ENCODE results near the gene NCOR1. TPM values are rescaled to one million over a fixed set of nuclear protein-coding genes. Genes with fewer than 3 reads are reported as not detected.
"Not testable (repeated sequence)": the region's sequence is repeated elsewhere in the genome, so short reads cannot be mapped to it uniquely, and the experiment has no call there.

The NCOR1 gene
- total and polyA plus RNA-seq, 2 of the 13 experiments (the other 11 are each of a cell fraction or from before 2014, with no cell fraction given): 57.0 to 71.7 TPM

DNA sequence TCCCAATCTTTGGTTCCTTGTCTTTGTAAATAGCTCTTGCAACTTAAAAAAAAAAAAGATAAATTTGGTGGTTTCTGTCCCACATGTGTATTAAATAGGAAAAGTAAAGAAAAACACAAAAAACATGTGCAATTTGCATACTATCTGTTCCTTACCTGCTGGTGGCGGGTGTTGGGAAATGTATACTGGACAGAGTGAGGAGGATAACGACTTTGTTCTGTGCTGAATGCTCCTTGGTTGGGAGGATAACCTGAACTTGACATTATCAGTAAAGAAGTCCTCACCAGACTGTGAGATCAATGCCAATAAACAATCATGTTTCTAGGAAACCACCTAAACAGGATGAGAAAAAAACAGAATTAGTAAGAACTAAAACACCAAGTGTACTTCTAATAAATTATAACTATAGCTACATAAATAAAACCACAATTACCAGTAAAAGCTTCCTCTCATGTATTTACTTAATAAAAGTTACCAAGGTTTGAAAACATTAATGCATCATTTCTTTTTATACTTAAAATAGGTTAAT, 21.0 kb downstream of the NCOR1 start:
- 98% methylated on average over 2 of the region's 2 CpGs for WGBS (ENCODE audit: low lambda C conversion rate)
- in situ Hi-C loops (cut with HindIII; ENCODE audit: extremely low pct_ligation_motif_present, low pct_unique_long_range_greater_than_20kb); BruUV-seq (replicated peaks); POLR2A ChIA-PET; FAIRE-seq; H3K4me3 ChIP-seq (replicated peaks in 1 of 3; ENCODE audit: insufficient read depth in 1 of 3, low read depth in 2 of 3, low read length in 3 of 3); DNase-seq (ENCODE audit: low spot score); H3K4me2 ChIP-seq (ENCODE audit: low read depth, low read length); H3K9ac ChIP-seq (ENCODE audit: insufficient read depth, low read depth, low read length); H3K27ac ChIP-seq (ENCODE audit: extremely low read length, insufficient read depth, low read length); H2AFZ ChIP-seq (ENCODE audit: low read length); ATAC-seq; H3K9me3 ChIP-seq (ENCODE audit: low read length); intact Hi-C loops (cut with micrococcal nuclease; ENCODE audit: unreplicated experiment); H3K27me3 ChIP-seq (ENCODE audit: control insufficient read depth in 1 of 2, insufficient read depth in 2 of 2, low read length in 2 of 2); H4K20me1 ChIP-seq (ENCODE audit: insufficient read depth, low read length); H3K4me1 ChIP-seq (ENCODE audit: insufficient read depth, low read length); CTCF ChIA-PET (ENCODE audit: low intra/inter-chr PET ratio, low total read pairs): not testable (repeated sequence)
- peaks cover 1 to 43% of the 10 kb centered on the region in 2 experiments; a peak in 4 of 5 replicates for H3K36me3 ChIP-seq (replicated peaks in 1 of 2; ENCODE audit: control insufficient read depth in 1 of 2, insufficient read depth in 2 of 2, low read length in 2 of 2)
- peaks cover 61% of the 10 kb centered on the region for H3K79me2 ChIP-seq (ENCODE audit: insufficient read depth, low read length)

DNA sequence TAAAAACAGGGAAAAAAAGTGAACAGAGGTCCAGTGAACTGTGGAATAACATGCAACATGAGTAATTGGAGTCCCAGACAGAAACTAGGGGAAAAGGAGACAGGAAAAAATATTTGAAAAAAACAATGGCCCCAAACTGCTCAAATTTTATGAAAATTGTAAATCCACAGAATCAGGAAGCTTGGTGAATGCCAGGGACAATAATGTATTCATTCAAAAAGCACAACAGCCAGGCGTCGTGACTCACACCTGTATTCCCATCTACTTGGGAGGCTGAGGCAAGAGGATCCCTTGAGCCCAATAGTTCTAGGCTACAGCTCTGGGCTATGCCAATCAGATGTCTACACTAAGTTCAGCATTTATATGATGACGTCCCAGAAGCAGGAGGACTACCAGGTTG, 23.7 kb downstream of the NCOR1 start:
- no peaks in the 10 kb centered on the region for H3K4me1 ChIP-seq (ENCODE audit: insufficient read depth, low read length)
- intact Hi-C loops (cut with micrococcal nuclease; ENCODE audit: unreplicated experiment) (no loop called here), in situ Hi-C loops (cut with HindIII; ENCODE audit: extremely low pct_ligation_motif_present, low pct_unique_long_range_greater_than_20kb) (no loop called here)
- ATAC-seq (no peak), DNase-seq (ENCODE audit: low spot score) (no peak), FAIRE-seq (no peak)
- peaks cover 60% of the 10 kb centered on the region for H3K79me2 ChIP-seq (ENCODE audit: insufficient read depth, low read length)
- H3K4me3 ChIP-seq (replicated peaks in 1 of 3; ENCODE audit: insufficient read depth in 1 of 3, low read depth in 2 of 3, low read length in 3 of 3): no peak overlapping the region
- no peak overlapping the region for H2AFZ ChIP-seq (ENCODE audit: low read length)
- no peaks in the 10 kb centered on the region for H4K20me1 ChIP-seq (ENCODE audit: insufficient read depth, low read length)
- ChIA-PET POLR2A (no interaction called here), CTCF (ENCODE audit: low intra/inter-chr PET ratio, low total read pairs) (no interaction called here)
- H3K9ac ChIP-seq (ENCODE audit: insufficient read depth, low read depth, low read length): no peak overlapping the region
- no peaks in the 10 kb centered on the region for H3K27me3 ChIP-seq (ENCODE audit: control insufficient read depth in 1 of 2, insufficient read depth in 2 of 2, low read length in 2 of 2)
- no peak overlapping the region for H3K4me2 ChIP-seq (ENCODE audit: low read depth, low read length)
- whole genome bisulfite sequencing (ENCODE audit: low lambda C conversion rate): 96% methylated on average over 3 of the region's 3 CpGs
- H3K36me3 ChIP-seq (replicated peaks in 1 of 2; ENCODE audit: control insufficient read depth in 1 of 2, insufficient read depth in 2 of 2, low read length in 2 of 2): peaks cover 1 to 61% of the 10 kb centered on the region in 2 experiments; a peak in 3 of 5 replicates
- H3K9me3 ChIP-seq (ENCODE audit: low read length): no peaks in the 10 kb centered on the region
- no peak overlapping the region for H3K27ac ChIP-seq (ENCODE audit: extremely low read length, insufficient read depth, low read length)
- TF ChIP-seq PBX2 (CRISPR knock-in tag; IDR thresholded peaks at IDR 0.05): no peak
- no peak for TF ChIP-seq BHLHE40 (IDR thresholded peaks at IDR 0.05; ENCODE audit: low read length)
- TF ChIP-seq ZNF766 (CRISPR knock-in tag; IDR thresholded peaks at IDR 0.05; ENCODE audit: borderline replicate concordance): no peak
- no peak for TF ChIP-seq NR2C2 (CRISPR knock-in tag; IDR thresholded peaks at IDR 0.05; ENCODE audit: borderline replicate concordance)
- TF ChIP-seq MEIS1 (CRISPR knock-in tag; IDR thresholded peaks at IDR 0.05; ENCODE audit: borderline replicate concordance): no peak
- TF ChIP-seq JARID2 (CRISPR knock-in tag; IDR thresholded peaks at IDR 0.05; ENCODE audit: insufficient replicate concordance): no peak
- TF ChIP-seq ZSCAN12 (CRISPR knock-in tag; IDR thresholded peaks at IDR 0.05): no peak
- TF ChIP-seq, protein P1, sequence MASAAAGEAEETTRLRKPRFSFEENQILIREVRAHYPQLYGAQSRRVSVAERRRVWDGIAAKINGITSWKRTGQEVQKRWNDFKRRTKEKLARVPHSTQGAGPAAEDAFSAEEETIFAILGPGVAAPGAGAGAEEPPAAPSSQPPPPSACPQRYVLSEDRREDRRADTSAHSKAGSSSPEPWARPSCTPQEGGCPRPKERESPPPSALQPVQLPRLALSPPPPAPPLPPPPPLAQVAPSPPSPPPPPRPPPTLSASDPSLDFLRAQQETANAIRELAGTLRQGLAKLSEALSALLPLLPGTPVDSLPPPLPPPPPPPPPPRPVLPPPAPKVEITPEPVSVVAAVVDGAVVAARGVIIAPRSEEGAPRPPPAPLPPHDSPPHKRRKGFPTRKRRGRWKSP (CRISPR knock-in tag; IDR thresholded peaks at IDR 0.05): no peak
- TF ChIP-seq, protein P2, sequence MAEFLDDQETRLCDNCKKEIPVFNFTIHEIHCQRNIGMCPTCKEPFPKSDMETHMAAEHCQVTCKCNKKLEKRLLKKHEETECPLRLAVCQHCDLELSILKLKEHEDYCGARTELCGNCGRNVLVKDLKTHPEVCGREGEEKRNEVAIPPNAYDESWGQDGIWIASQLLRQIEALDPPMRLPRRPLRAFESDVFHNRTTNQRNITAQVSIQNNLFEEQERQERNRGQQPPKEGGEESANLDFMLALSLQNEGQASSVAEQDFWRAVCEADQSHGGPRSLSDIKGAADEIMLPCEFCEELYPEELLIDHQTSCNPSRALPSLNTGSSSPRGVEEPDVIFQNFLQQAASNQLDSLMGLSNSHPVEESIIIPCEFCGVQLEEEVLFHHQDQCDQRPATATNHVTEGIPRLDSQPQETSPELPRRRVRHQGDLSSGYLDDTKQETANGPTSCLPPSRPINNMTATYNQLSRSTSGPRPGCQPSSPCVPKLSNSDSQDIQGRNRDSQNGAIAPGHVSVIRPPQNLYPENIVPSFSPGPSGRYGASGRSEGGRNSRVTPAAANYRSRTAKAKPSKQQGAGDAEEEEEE (CRISPR knock-in tag; IDR thresholded peaks at IDR 0.05; ENCODE audit: borderline replicate concordance): no peak
- TF ChIP-seq ZSCAN31 (CRISPR knock-in tag; IDR thresholded peaks at IDR 0.05; ENCODE audit: low read depth): no peak
- TF ChIP-seq ZBTB46 (CRISPR knock-in tag; IDR thresholded peaks at IDR 0.05; ENCODE audit: borderline replicate concordance): no peak
- no peak for TF ChIP-seq NFYB (CRISPR knock-in tag; IDR thresholded peaks at IDR 0.05)
- BruUV-seq (replicated peaks): TSS peak; percentile 12
